ENCODE data around the gene EHD2. TPM values are rescaled to one million over a fixed set of nuclear protein-coding genes. Genes with fewer than 3 reads are reported as not detected.
A peak's percentile ranks its signal among the peaks of the same experiment; 100 is the strongest.

The EHD2 gene
- total and polyA plus RNA-seq, 2 experiments from 2014 or later = 163 to 498 TPM

DNA sequence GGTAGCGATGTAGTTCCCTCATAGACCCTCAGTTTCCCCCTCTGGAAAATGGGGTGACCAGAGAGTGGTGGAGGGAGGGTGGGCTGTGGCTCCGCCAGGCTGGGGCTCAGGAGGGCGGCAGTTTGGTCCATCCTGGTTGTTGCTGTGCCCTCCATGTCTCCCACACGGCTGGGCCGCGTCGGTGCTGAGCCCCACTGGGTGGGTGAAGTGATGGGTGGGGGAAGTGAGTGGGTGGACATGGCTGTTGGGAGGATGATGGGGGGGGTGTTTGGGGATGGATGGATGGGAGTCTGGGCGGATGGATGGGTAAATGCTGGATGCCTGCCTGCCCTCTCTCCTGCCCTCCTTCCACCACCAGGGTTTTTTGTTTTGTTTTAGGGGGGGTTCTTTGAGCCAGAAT is 16.6 kb upstream of the EHD2 start:
- WGBS, 2 experiments (ENCODE audit: low coverage in 1 of 2, low lambda C conversion rate in 2 of 2, missing lambda C conversion rate in 2 of 2) = 89 to 94% methylated on average over 7 to 8 of the region's 8 CpGs
- Histone ChIP-seq H3K27me3 (replicated peaks; ENCODE audit: insufficient read depth) (no peaks in the 10 kb centered on the region), H3K4me1 (ENCODE audit: insufficient read depth) (no peaks in the 10 kb centered on the region), H3K4me3 (no peak overlapping the region), H3K9me3 (ENCODE audit: low read depth) (no peaks in the 10 kb centered on the region), H3K27ac (no peak overlapping the region), H3K4me2 (ENCODE audit: unreplicated experiment) (no peak overlapping the region), H3F3A (ENCODE audit: insufficient read depth) (0 out of 2 replicates have a peak, but pooled peaks cover 7% of the 10 kb centered on the region), H3K9ac (no peak overlapping the region), H2AFZ (no peak overlapping the region), H3K9me2 (ENCODE audit: insufficient read depth) (no peaks in the 10 kb centered on the region), H3K79me2 (ENCODE audit: insufficient read depth) (0 out of 2 replicates have a peak, but pooled peaks cover 8% of the 10 kb centered on the region), H4K20me1 (ENCODE audit: insufficient read depth) (no peaks in the 10 kb centered on the region), H3K36me3 (ENCODE audit: low read depth) (peaks cover 13% of the 10 kb centered on the region; the same call in 1 of the 2 replicates)
- DNase-seq = no peak
- TF ChIP-seq EZH2phosphoT487 (IDR thresholded peaks at IDR 0.05; ENCODE audit: insufficient read depth, low read depth) (no peak), EZH2 (IDR thresholded peaks at IDR 0.05; ENCODE audit: insufficient read depth, poor library complexity, severe bottlenecking) (no peak)
- in situ Hi-C loops (cut with MboI) = no loop called here

DNA sequence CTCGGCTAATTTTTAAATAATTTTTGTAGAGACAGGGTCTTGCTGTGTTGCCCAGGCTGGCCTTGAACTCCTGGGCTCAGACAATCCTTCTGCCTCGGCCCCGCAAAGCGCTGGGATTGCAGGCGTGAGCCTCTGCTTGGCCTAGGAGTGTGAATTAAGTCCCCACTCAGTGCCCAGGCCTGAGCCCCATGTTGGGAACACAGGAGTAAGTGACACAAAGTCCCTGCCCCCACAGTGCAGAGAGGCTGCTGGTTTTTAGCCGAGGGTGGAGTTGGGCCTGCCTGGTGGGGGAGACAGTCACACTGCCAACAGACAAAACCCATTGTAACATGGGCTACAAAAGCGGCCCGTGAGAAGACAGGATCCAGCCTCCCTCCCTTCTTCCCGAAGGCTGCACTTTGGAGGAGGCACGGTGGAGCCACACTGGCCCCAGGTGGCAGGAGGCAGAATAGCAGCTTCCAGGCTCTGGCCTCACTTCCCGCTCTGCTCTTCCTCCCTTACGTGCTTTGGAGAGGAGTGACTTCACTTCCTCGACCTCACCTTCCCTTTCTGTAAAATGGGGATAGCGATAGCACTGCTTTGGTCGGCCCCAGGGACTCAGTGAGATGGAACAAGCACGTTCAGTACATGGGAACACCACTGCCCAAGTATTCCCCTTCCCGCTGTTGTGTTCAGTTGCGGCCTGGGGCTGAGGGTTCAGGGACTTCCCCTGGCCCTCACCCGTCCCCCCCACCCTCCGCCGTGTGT is 15.2 kb upstream of the EHD2 start:
- H3K9ac ChIP-seq = peak overlapping the region; percentile 20; the same call in 1 of the 2 replicates
- H3K9me2 ChIP-seq (ENCODE audit: insufficient read depth) = no peaks in the 10 kb centered on the region
- 22 to 31% methylated on average over 17 to 21 of the region's 21 CpGs for WGBS, 2 experiments (ENCODE audit: low coverage in 1 of 2, low lambda C conversion rate in 2 of 2, missing lambda C conversion rate in 2 of 2)
- H3K79me2 ChIP-seq (ENCODE audit: insufficient read depth) = no peaks in the 10 kb centered on the region
- 0 out of 2 replicates have a peak, but pooled peaks cover 7% of the 10 kb centered on the region for H3F3A ChIP-seq (ENCODE audit: insufficient read depth)
- peak overlapping the region; percentile 47 for H3K27ac ChIP-seq
- peaks cover 13% of the 10 kb centered on the region; the same call in 1 of the 2 replicates for H3K36me3 ChIP-seq (ENCODE audit: low read depth)
- H3K4me3 ChIP-seq = no peak overlapping the region
- no peaks in the 10 kb centered on the region for H3K9me3 ChIP-seq (ENCODE audit: low read depth)
- in situ Hi-C loops (cut with MboI) = no loop called here
- no peaks in the 10 kb centered on the region for H3K27me3 ChIP-seq (replicated peaks; ENCODE audit: insufficient read depth)
- H3K4me1 ChIP-seq (ENCODE audit: insufficient read depth) = no peaks in the 10 kb centered on the region
- DNase-seq = peak; percentile 91
- TF ChIP-seq EZH2 (IDR thresholded peaks at IDR 0.05; ENCODE audit: insufficient read depth, poor library complexity, severe bottlenecking) (no peak), EZH2phosphoT487 (IDR thresholded peaks at IDR 0.05; ENCODE audit: insufficient read depth, low read depth) (no peak)
- no peaks in the 10 kb centered on the region for H4K20me1 ChIP-seq (ENCODE audit: insufficient read depth)
- no peak overlapping the region for H2AFZ ChIP-seq
- H3K4me2 ChIP-seq (ENCODE audit: unreplicated experiment) = no peak overlapping the region

DNA sequence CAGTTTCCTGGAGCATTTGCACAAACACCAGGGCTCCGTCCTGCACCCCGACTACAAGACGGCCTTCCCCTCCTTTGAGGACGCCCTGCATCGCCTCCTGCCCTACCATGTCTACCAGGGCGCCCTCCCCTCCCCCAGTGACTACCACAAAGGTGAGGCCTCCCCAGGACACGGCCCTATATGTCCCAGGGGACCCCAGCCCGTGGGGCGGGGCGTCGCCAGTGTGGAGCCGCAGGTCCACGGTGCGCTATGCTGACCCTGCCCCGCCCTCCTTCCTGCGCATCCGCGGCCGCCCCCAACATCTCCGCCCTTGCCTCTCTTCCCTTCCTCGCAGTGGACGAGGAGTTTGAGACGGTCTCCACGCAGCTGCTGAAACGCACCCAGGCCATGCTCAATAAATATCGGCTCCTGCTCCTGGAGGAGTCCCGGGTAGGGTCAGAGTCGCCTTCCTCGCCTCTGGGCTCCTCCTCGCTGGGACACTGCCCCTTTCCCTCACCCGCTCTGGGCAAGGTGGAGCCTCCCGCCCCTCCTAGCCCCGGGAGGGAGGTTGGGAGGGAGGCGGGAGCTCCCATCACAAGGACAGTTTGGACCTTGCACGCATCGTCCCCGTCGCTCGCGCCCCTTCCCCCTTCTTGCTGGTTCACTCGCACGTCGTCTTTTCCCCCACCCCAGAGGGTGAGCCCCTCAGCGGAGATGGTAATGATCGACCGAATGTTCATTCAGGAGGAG is 14.4 kb upstream of the EHD2 start:
- TF ChIP-seq EZH2phosphoT487 (IDR thresholded peaks at IDR 0.05; ENCODE audit: insufficient read depth, low read depth) (no peak), EZH2 (IDR thresholded peaks at IDR 0.05; ENCODE audit: insufficient read depth, poor library complexity, severe bottlenecking) (no peak)
- 88 to 89% methylated on average over 25 to 46 of the region's 46 CpGs for WGBS, 2 experiments (ENCODE audit: low coverage in 1 of 2, low lambda C conversion rate in 2 of 2, missing lambda C conversion rate in 2 of 2)
- in situ Hi-C loops (cut with MboI) = no loop called here
- H2AFZ ChIP-seq = no peak overlapping the region
- no peak overlapping the region for H3K27ac ChIP-seq
- DNase-seq = no peak
- H4K20me1 ChIP-seq (ENCODE audit: insufficient read depth) = no peaks in the 10 kb centered on the region
- H3K36me3 ChIP-seq (ENCODE audit: low read depth) = peaks cover 13% of the 10 kb centered on the region; the same call in 1 of the 2 replicates
- no peaks in the 10 kb centered on the region for H3K9me2 ChIP-seq (ENCODE audit: insufficient read depth)
- H3K27me3 ChIP-seq (replicated peaks; ENCODE audit: insufficient read depth) = no peaks in the 10 kb centered on the region
- no peaks in the 10 kb centered on the region for H3K4me1 ChIP-seq (ENCODE audit: insufficient read depth)
- H3K79me2 ChIP-seq (ENCODE audit: insufficient read depth) = no peaks in the 10 kb centered on the region
- H3K9ac ChIP-seq = no peak overlapping the region
- H3K4me2 ChIP-seq (ENCODE audit: unreplicated experiment) = no peak overlapping the region
- H3K9me3 ChIP-seq (ENCODE audit: low read depth) = no peaks in the 10 kb centered on the region
- no peak overlapping the region for H3K4me3 ChIP-seq
- 0 out of 2 replicates have a peak, but pooled peaks cover 7% of the 10 kb centered on the region for H3F3A ChIP-seq (ENCODE audit: insufficient read depth)

DNA sequence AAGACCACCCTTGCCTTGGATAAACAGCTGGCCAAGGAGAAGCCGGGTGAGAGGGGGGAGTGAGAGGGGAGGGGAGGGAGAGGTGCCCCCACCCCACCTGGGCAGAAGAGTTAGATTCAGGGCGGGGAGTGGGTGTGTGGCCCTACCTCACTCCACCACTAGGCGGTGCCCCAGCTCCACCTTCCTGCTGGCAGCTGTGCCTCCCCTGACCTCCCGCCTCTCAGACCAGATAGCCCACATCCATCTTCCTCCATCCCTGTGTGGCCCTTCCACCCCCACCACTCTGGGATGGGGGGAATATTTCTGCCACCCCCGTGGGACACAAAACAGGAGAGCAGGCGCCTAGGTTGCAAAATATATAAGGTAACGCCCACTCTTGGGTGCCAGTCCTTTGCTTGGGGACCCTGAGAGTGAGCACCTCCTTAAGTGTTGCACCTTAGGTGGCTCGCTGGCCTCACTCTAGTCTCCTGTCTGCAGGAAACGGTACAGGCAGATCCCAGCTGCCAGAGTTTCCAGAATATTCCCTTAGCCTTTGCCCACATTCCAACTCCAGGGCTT is 13.8 kb upstream of the EHD2 start:
- peak; percentile 61 for DNase-seq

More for the DNA sequence above, 13.8 kb upstream of the EHD2 start:
- Histone ChIP-seq H3K79me2 (ENCODE audit: insufficient read depth) (no peaks in the 10 kb centered on the region), H3K4me1 (ENCODE audit: insufficient read depth) (no peaks in the 10 kb centered on the region), H4K20me1 (ENCODE audit: insufficient read depth) (no peaks in the 10 kb centered on the region), H3K4me3 (no peak overlapping the region), H3K9ac (no peak overlapping the region), H3K9me3 (ENCODE audit: low read depth) (no peaks in the 10 kb centered on the region), H3K27me3 (replicated peaks; ENCODE audit: insufficient read depth) (no peaks in the 10 kb centered on the region), H3K4me2 (ENCODE audit: unreplicated experiment) (no peak overlapping the region), H3F3A (ENCODE audit: insufficient read depth) (0 out of 2 replicates have a peak, but pooled peaks cover 11% of the 10 kb centered on the region), H3K27ac (no peak overlapping the region), H3K9me2 (ENCODE audit: insufficient read depth) (no peaks in the 10 kb centered on the region), H2AFZ (no peak overlapping the region), H3K36me3 (ENCODE audit: low read depth) (peaks cover 16% of the 10 kb centered on the region; the same call in 1 of the 2 replicates)
- TF ChIP-seq EZH2phosphoT487 (IDR thresholded peaks at IDR 0.05; ENCODE audit: insufficient read depth, low read depth) = no peak
- no peak for TF ChIP-seq EZH2 (IDR thresholded peaks at IDR 0.05; ENCODE audit: insufficient read depth, poor library complexity, severe bottlenecking)
- in situ Hi-C loops (cut with MboI) = no loop called here
- 54 to 63% methylated on average over 7 to 9 of the region's 9 CpGs for WGBS, 2 experiments (ENCODE audit: low coverage in 1 of 2, low lambda C conversion rate in 2 of 2, missing lambda C conversion rate in 2 of 2)
